Myocyte (in vitro differentiated cells): ENCODE results near the gene NOD1. TPM values are rescaled to one million over a fixed set of nuclear protein-coding genes. Genes with fewer than 3 reads are reported as not detected.

Experiments used
- DNase-seq: peaks from one replicate; pipeline ENCODE4 v3.0.0-alpha.2; 2012; ENCODE audit warnings: low read depth
- total RNA-seq: library from RNA; depleted of rRNA; stranded (reverse); fragments of >200 nt; gene quantifications from 2 replicates; pipeline ENCODE4 v1.2.3, GENCODE V29; 2014

Gene NOD1
- total RNA-seq, 1 donor from 2014 or later = 14.1 TPM

GRCh38 chr7:30450240-30450982, 28.2 kb downstream of the NOD1 start:
- no peak for DNase-seq

- no peak for DNase-seq
Observed at GRCh38 chr7:30448461-30449189, 30.0 kb downstream of the NOD1 start.

- DNase-seq = no peak
Observed at GRCh38 chr7:30447466-30447865, 31.1 kb downstream of the NOD1 start.

GRCh38 chr7:30446266-30446665, 32.3 kb downstream of the NOD1 start:
- DNase-seq = no peak

GRCh38 chr7:30445770-30446169, 32.8 kb downstream of the NOD1 start:
- no peak for DNase-seq

- DNase-seq = no peak
Observed at GRCh38 chr7:30437823-30438574, 40.6 kb downstream of the NOD1 start.

- DNase-seq = no peak
Observed at GRCh38 chr7:30436518-30436917, 42.1 kb downstream of the NOD1 start.

GRCh38 chr7:30436046-30436445, 42.5 kb downstream of the NOD1 start:
- DNase-seq = no peak

GRCh38 chr7:30434140-30434799, 44.3 kb downstream of the NOD1 start:
- no peak for DNase-seq

- DNase-seq = no peak
Observed at GRCh38 chr7:30433506-30433905, 45.1 kb downstream of the NOD1 start.

GRCh38 chr7:30433082-30433481, 45.5 kb downstream of the NOD1 start:
- DNase-seq = peak; percentile 36

GRCh38 chr7:30430777-30431176, 47.8 kb downstream of the NOD1 start:
- peak; percentile 58 for DNase-seq

- no peak for DNase-seq
Observed at GRCh38 chr7:30430276-30430675, 48.3 kb downstream of the NOD1 start.

GRCh38 chr7:30429156-30429530, 49.4 kb downstream of the NOD1 start:
- DNase-seq = no peak

GRCh38 chr7:30428246-30429155, 50.1 kb downstream of the NOD1 start:
- DNase-seq = no peak

GRCh38 chr7:30427296-30428070, 51.1 kb downstream of the NOD1 start:
- peak; percentile 72 for DNase-seq

- no peak for DNase-seq
Observed at GRCh38 chr7:30424506-30424905, 54.1 kb downstream of the NOD1 start.

GRCh38 chr7:30423788-30424505, 54.6 kb downstream of the NOD1 start:
- no peak for DNase-seq

- no peak for DNase-seq
Observed at GRCh38 chr7:30422922-30423321, 55.7 kb downstream of the NOD1 start.
